Measurements from ENCODE around the gene ATP2A3. TPM values are rescaled to one million over a fixed set of nuclear protein-coding genes. Genes with fewer than 3 reads are reported as not detected.
A peak's percentile ranks its signal among the peaks of the same experiment; 100 is the strongest.
"Not testable (repeated sequence)": the region's sequence is repeated elsewhere in the genome, so short reads cannot be mapped to it uniquely, and the experiment has no call there.

Gene ATP2A3
- total RNA-seq, 2 donors from 2014 or later = 125 to 234 TPM

DNA sequence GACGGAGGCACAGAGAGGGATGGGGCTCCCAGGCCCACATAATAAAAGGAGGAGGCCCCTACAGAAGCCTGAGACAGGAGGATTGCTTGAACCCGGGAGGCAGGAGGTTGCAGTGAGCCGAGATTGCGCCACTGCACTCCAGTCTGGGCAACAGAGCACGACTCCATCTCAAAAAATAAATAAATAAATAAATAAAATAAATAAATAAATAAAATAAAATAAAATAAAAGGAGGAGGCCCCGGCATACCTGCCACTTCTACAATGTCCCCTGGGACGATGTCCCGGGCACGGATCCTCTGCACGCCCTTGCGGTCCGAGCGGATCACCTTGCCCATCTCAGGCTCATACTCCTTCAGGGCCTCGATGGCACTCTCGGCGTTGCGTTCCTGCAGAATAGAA is 13.2 kb downstream of the ATP2A3 start:
- H3K27me3 Mint-ChIP-seq = no peaks in the 10 kb centered on the region
- DNase-seq (ENCODE audit: low spot score) (no peak), ATAC-seq (no peak)
- no peak overlapping the region for H3K27ac Mint-ChIP-seq
- no peaks in the 10 kb centered on the region for H3K36me3 Mint-ChIP-seq
- no peak overlapping the region for H3K4me3 Mint-ChIP-seq
- H3K4me1 Mint-ChIP-seq (ENCODE audit: low read depth in 2 of 2) = peaks cover 0 to 3% of the 10 kb centered on the region in 2 donors
- H3K9me3 Mint-ChIP-seq = no peaks in the 10 kb centered on the region

DNA sequence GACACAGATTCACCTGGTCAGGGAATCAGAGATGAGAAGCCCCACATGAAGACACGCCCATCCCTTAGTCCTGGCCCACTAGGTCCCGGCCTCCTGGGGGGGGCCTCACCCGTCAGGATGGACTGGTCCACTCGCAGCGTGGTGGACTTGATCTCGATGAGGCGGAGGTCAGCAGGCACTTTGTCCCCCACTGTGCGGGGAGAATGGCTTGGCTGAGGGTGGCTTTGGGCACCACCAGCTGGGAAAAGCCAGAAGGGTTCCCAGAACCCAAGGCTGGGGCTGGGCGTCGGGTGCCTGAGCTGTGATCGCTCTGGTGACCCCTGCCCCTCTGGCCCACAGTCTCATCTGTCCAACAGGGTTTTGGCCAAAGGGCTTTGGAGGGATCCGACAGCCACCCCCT is 13.7 kb downstream of the ATP2A3 start:
- Mint-ChIP-seq H3K4me3 (no peak overlapping the region), H3K27ac (no peak overlapping the region), H3K36me3 (no peaks in the 10 kb centered on the region), H3K27me3 (no peaks in the 10 kb centered on the region), H3K9me3 (no peaks in the 10 kb centered on the region), H3K4me1 (ENCODE audit: low read depth in 2 of 2) (peaks cover 0 to 5% of the 10 kb centered on the region in 2 donors)
- no peak for ATAC-seq
- no peak for DNase-seq (ENCODE audit: low spot score)

DNA sequence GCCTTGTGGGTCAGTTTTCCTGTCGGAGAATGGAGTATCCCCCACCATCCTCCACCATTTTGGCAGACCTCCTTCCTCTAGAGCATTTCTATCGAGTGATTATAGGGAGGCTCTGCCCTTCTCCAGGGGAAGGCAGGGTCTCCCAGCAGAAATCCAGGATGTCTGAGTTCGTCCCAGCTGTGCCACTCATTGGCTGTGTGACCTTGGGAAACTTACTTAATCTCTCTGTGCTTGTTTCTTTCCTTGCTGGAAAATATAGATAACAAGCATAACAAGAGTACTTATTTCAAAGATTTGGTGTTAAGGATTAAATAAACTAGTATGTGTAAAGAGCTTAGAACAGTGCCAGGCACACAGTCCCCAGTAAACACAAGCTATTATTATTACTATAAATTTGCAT is 14.8 kb downstream of the ATP2A3 start:
- H3K27me3 Mint-ChIP-seq = no peaks in the 10 kb centered on the region
- ATAC-seq = no peak
- DNase-seq (ENCODE audit: low spot score) = no peak
- H3K9me3 Mint-ChIP-seq = no peaks in the 10 kb centered on the region
- peak overlapping the region in 1 of 2 donors; percentile 57 for H3K27ac Mint-ChIP-seq
- no peak overlapping the region for H3K4me3 Mint-ChIP-seq
- H3K4me1 Mint-ChIP-seq (ENCODE audit: low read depth in 2 of 2) = peaks cover 0 to 6% of the 10 kb centered on the region in 2 donors
- H3K36me3 Mint-ChIP-seq = no peaks in the 10 kb centered on the region

DNA sequence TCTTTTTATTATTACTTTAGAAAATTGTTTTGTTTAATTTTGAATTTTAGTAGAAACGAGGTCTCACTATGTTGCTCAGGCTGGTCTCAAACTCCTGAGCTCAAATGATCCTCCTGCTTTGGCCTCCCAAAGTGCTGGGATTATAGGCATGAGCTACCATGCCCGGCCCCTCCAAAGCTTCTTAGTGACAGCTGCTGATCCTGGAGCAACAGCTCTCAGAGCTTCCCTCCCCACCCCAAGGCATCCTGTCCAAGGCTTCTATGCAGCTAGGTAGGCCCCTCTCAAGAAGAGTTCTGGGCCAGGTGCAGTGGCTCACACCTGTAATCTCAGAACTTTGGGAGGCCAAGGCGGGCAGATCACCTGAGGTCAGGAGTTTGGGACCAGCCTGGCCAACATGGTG is 15.7 kb downstream of the ATP2A3 start:
- H3K4me1 Mint-ChIP-seq (ENCODE audit: low read depth in 2 of 2) = not testable (repeated sequence)

DNA sequence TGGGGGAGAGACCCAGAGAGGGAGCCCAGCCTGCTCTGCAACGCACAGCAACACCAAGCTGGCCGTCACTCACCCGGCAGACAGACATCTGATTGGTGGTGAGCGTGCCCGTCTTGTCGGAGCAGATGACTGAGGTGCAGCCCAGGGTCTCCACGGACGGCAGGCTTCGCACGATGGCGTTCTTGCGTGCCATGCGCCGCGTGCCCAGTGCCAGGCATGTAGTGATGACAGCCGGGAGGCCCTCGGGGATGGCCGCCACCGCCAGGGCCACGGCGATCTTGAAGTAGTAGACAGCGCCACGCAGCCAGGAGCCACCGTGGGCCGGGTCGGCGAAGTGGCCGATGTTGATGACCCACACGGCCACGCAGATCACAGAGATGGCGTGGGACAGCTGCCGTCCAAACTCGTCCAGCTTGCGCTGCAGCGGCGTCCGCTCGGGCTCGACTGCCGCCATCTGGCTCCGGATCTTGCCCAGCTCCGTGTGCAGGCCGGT is 16.9 kb downstream of the ATP2A3 start:
- Mint-ChIP-seq H3K4me1 (ENCODE audit: low read depth in 2 of 2) (peaks cover 0 to 10% of the 10 kb centered on the region in 2 donors), H3K27me3 (no peaks in the 10 kb centered on the region), H3K4me3 (no peak overlapping the region), H3K36me3 (no peaks in the 10 kb centered on the region), H3K27ac (no peak overlapping the region), H3K9me3 (no peaks in the 10 kb centered on the region)
- ATAC-seq (no peak), DNase-seq (ENCODE audit: low spot score) (no peak)

More for the DNA sequence above, 15.7 kb downstream of the ATP2A3 start:
- not testable (repeated sequence) for H3K4me3 Mint-ChIP-seq; H3K36me3 Mint-ChIP-seq; ATAC-seq; DNase-seq (ENCODE audit: low spot score); H3K9me3 Mint-ChIP-seq; H3K27ac Mint-ChIP-seq; H3K27me3 Mint-ChIP-seq

DNA sequence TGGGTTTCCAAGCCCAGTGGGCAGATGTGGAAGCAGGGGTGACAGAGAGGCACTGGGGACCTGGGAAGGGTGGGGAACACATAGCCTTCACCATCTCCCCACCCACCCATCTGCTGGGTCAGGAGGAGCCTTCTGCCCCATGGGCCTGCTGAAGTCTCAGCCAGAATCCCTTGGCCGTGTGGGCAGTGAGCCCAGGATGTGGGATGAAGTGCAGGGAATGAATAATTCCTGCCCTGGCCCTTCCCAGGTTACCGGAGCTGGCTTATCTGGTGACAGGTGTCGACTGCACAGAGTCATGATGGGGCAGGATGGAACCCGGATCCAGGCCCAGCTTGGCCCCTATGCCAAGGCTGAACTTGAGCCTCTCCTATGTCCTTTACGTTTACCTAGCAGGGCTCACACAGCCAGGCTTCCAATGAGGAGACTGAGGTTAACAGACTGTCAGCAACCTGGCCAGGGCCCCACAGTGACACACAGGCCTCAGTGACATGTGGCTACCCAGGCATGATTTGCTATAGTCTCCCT is 17.5 kb downstream of the ATP2A3 start:
- Mint-ChIP-seq H3K27ac (no peak overlapping the region), H3K36me3 (no peaks in the 10 kb centered on the region), H3K27me3 (no peaks in the 10 kb centered on the region), H3K4me1 (ENCODE audit: low read depth in 2 of 2) (peaks cover 0 to 10% of the 10 kb centered on the region in 2 donors), H3K4me3 (no peak overlapping the region), H3K9me3 (no peaks in the 10 kb centered on the region)
- no peak for DNase-seq (ENCODE audit: low spot score)
- ATAC-seq = no peak

DNA sequence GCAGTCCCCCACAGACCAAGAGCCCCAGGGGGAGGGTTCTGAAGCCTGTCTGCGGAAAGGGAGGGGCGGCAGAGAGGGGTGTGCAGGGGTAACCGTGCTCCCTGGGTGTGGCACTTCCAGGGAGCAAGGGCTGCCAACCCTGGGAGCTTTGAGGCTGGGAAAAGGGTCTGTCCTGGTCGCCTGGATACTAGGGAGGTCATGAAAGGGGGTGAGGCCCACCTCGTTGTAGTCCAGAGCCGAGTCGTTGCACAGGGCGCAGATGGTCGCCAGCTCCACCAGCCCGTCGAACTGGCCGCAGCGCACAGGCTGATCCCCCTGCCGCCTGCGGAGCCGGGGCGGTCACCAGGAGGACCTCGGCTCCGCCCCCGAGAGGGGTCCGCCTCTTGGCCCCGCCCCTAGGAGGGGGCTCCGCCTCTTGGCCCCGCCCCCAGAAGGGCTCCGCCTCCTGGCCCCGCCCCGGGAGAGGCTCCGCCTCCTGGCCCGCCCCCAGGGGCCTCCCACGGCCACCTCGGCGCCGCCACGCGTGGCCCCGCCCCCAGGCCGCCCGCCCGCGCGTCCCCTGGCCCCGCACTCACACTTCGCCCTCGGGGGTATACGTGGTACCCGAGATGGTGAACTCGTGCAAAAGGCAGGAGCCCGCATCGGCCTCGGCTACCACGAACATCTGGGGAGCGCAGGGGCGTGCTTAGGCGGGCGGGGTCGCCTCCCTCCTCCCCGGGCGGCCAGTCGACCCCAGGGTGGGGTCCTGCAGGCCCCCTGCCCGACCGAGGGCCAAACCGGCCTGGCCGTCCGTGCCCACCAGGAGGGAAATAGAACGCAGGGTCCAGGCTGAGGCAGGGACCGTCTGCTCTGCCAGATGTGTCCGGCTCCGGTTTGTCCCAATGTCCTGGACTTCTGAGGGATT is 19.5 kb downstream of the ATP2A3 start:
- Mint-ChIP-seq H3K4me1 (ENCODE audit: low read depth in 2 of 2) (peaks cover 0 to 10% of the 10 kb centered on the region in 2 donors), H3K27me3 (no peaks in the 10 kb centered on the region), H3K4me3 (no peak overlapping the region), H3K36me3 (peaks cover 5% of the 10 kb centered on the region), H3K9me3 (no peaks in the 10 kb centered on the region), H3K27ac (no peak overlapping the region)
- peak; percentile 80 to 85 for ATAC-seq
- DNase-seq (ENCODE audit: low spot score) = no peak

DNA sequence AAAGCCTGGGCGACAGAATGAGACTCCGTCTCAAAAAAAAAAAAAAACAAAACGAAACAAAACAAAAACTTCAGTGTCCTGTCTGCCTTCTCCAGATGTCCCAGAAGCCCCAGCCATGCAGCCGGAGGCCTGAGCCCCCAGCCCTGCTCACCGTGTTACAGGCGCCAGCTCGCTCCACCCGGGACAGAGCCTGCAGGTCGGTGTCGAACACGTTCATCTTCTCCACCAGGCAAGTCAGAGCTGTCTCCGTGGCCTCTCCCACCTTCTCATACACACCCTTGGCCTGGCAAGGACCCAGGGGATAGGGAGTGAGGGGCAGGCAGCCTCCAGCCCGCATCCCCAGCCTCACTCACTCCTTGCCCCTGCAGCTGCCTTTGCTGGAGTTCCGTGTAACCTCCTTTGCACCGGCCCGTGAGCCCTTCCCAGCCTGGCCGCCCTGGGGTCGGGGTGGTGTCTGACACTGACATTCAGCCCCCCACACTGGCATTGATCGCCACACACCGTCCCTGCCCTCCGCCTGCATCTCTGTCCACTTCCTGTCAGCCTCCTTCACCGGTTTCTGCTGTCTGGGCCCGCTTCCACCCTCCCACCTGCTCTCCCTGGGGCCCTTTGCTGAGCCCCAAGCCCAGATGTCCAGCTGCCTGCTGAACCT is 20.9 kb downstream of the ATP2A3 start:
- H3K9me3 Mint-ChIP-seq = no peaks in the 10 kb centered on the region
- peaks cover 11% of the 10 kb centered on the region for H3K36me3 Mint-ChIP-seq
- no peak overlapping the region for H3K4me3 Mint-ChIP-seq
- DNase-seq (ENCODE audit: low spot score) = no peak
- H3K4me1 Mint-ChIP-seq (ENCODE audit: low read depth in 2 of 2) = peaks cover 0 to 9% of the 10 kb centered on the region in 2 donors
- no peaks in the 10 kb centered on the region for H3K27me3 Mint-ChIP-seq
- H3K27ac Mint-ChIP-seq = no peak overlapping the region
- no peak for ATAC-seq

DNA sequence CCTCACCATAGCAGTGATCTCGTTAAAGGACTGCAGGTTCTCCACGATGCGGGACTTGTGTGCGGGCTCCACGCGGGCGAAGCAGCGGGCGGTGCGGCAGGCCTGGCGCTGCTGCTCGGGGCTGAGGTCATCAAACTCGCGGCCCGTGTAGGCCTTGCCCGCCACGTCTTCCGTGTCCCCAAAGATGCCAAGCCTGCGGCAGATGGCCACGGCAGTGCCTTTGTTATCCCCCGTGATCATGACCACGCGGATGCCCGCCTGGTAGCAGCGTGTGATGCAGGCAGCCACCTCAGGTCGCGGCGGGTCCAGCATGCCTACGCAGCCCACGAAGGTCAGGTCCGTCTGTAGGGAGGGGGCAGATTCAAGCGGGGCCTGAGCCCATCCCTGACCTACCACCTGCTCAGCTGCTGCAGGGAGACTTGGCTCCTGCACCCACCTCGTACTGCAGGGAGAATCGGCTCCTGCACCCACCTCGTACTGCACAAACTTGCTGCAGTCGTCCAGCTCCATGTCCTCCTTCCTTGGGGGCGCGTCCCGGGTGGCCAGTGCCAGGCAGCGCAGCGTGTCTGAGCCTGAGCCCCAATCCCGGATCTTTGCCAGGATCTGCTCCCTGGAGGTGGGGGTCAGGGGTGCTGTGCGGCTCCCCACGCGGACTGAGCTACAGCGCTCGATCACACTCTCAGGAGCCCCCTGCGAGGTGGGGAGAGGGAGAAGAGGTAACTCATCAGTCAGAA is 23.1 kb downstream of the ATP2A3 start:
- H3K4me3 Mint-ChIP-seq = no peak overlapping the region
- DNase-seq (ENCODE audit: low spot score) (no peak), ATAC-seq (no peak)
- H3K27ac Mint-ChIP-seq = no peak overlapping the region
- H3K27me3 Mint-ChIP-seq = no peaks in the 10 kb centered on the region
- no peaks in the 10 kb centered on the region for H3K9me3 Mint-ChIP-seq
- peaks cover 4 to 20% of the 10 kb centered on the region in 2 donors for H3K4me1 Mint-ChIP-seq (ENCODE audit: low read depth in 2 of 2)
- H3K36me3 Mint-ChIP-seq = peaks cover 27% of the 10 kb centered on the region

DNA sequence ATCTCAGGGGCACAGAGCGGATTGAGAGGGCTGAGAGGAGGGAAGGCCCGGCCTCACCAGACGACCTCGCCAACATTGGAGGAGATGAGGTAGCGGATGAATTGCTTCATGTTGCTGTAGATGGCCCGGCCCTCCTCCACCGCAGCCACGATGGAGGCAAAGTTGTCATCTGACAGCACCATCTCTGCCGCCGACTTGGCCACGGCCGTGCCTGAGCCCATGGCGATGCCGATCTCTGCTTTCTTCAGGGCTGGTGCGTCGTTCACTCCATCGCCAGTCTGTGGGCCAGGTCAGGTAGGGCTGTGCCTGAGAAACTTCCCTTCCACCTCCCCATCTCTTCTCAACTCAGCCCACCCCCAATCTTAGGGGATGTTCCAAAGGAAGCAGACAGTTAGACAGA is 26.9 kb downstream of the ATP2A3 start:
- H3K36me3 Mint-ChIP-seq = peaks cover 27% of the 10 kb centered on the region

DNA sequence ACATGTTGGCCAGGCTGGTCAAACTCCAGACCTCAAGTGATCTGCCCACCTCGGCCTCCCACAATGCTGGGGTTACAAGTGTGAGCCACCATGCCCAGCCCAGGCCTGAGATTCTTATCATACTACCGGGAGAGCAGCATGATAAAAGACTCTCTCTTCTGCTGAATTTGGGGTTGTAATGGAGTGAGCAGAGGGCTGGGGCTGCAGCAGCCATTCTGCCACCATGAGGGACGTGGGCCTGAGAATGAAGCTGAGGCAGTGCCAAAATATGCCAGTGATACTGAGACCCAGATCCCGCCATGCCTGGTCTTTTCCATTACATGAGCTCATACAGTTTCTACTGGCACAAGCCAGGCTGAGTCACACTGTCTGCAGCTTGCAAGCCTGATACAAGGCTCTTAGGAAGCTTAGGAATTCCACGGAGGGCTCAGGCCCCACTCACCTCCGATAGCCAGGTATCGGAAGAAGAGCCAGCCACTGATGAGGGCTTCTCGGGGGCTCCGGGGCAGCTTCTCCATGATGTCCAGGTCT is 28.3 kb downstream of the ATP2A3 start:
- ATAC-seq = no peak
- Mint-ChIP-seq H3K27me3 (no peaks in the 10 kb centered on the region), H3K27ac (peak overlapping the region in 1 of 2 donors; percentile 53), H3K4me1 (ENCODE audit: low read depth in 2 of 2) (peaks cover 4 to 16% of the 10 kb centered on the region in 2 donors), H3K4me3 (no peak overlapping the region), H3K36me3 (peaks cover 27% of the 10 kb centered on the region), H3K9me3 (no peaks in the 10 kb centered on the region)
- DNase-seq (ENCODE audit: low spot score) = no peak

More for the DNA sequence above, 26.9 kb downstream of the ATP2A3 start:
- no peaks in the 10 kb centered on the region for H3K9me3 Mint-ChIP-seq
- DNase-seq (ENCODE audit: low spot score) (no peak), ATAC-seq (no peak)
- peak overlapping the region in 1 of 2 donors; percentile 0 for H3K27ac Mint-ChIP-seq
- H3K4me3 Mint-ChIP-seq = no peak overlapping the region
- peaks cover 4 to 16% of the 10 kb centered on the region in 2 donors for H3K4me1 Mint-ChIP-seq (ENCODE audit: low read depth in 2 of 2)
- H3K27me3 Mint-ChIP-seq = no peaks in the 10 kb centered on the region

DNA sequence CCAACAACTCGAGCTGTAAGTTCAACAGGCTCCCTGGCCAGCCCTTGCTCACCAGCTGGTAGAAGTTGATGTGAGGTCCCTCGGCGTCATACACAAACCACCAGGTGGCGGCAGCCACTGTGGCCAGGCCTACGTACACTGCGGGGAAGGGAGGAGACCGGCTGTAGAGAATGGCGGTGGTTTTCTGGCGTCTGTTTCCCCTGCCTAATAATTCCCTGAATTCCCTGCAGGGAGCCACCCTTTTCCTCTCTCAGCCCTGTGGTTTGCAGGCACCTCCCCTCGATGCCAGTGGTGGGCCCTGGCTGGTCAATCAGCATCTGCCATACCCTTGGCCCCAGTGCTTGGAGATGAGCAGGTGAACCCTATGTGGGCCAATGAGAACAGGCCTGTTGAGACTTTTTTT is 29.1 kb downstream of the ATP2A3 start:
- Mint-ChIP-seq H3K9me3 (no peaks in the 10 kb centered on the region), H3K4me3 (no peak overlapping the region), H3K4me1 (ENCODE audit: low read depth in 2 of 2) (peaks cover 4 to 16% of the 10 kb centered on the region in 2 donors), H3K36me3 (peaks cover 26% of the 10 kb centered on the region), H3K27me3 (no peaks in the 10 kb centered on the region), H3K27ac (peak overlapping the region in 1 of 2 donors; percentile 51)
- peak in 1 of 2 donors; percentile 20 for ATAC-seq
- DNase-seq (ENCODE audit: low spot score) = no peak

DNA sequence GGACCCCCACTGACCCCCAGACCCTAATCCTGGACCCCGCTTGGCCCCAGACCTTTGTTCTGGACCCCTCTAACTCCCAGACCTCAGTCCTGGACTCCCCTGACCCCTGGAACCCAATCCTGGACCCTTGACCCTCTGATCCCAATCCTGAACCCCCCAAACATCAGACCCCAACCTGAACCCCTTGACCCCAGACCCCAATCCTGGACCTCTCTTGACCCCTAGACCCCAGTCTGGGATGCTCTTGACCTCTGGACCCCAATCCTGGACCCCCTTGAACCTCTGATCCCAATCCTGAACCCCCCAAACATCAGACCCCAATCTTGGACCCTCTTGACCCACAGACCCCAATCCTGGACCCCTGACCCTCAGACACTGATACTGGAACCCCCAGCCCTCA is 34.5 kb downstream of the ATP2A3 start:
- Mint-ChIP-seq H3K27me3 (no peaks in the 10 kb centered on the region), H3K27ac (no peak overlapping the region), H3K36me3 (no peaks in the 10 kb centered on the region), H3K4me1 (ENCODE audit: low read depth in 2 of 2) (no peaks in the 10 kb centered on the region), H3K9me3 (no peaks in the 10 kb centered on the region), H3K4me3 (no peak overlapping the region)
- ATAC-seq (no peak), DNase-seq (ENCODE audit: low spot score) (no peak)
